GM10847 (cell line): ENCODE results near the gene USP9X.

Source experiments
- POLR2A ChIP-seq: IDR thresholded peaks from 2 replicates; pipeline ENCODE4 v1.6.1; 2011; ENCODE audit not compliant: insufficient read length; ENCODE audit errors: extremely low read depth

Gene USP9X, protein sequence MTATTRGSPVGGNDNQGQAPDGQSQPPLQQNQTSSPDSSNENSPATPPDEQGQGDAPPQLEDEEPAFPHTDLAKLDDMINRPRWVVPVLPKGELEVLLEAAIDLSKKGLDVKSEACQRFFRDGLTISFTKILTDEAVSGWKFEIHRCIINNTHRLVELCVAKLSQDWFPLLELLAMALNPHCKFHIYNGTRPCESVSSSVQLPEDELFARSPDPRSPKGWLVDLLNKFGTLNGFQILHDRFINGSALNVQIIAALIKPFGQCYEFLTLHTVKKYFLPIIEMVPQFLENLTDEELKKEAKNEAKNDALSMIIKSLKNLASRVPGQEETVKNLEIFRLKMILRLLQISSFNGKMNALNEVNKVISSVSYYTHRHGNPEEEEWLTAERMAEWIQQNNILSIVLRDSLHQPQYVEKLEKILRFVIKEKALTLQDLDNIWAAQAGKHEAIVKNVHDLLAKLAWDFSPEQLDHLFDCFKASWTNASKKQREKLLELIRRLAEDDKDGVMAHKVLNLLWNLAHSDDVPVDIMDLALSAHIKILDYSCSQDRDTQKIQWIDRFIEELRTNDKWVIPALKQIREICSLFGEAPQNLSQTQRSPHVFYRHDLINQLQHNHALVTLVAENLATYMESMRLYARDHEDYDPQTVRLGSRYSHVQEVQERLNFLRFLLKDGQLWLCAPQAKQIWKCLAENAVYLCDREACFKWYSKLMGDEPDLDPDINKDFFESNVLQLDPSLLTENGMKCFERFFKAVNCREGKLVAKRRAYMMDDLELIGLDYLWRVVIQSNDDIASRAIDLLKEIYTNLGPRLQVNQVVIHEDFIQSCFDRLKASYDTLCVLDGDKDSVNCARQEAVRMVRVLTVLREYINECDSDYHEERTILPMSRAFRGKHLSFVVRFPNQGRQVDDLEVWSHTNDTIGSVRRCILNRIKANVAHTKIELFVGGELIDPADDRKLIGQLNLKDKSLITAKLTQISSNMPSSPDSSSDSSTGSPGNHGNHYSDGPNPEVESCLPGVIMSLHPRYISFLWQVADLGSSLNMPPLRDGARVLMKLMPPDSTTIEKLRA (N-terminal part only)

GRCh38 chrX:41084893-41085511, at the start of gene USP9X:
Gene USP9X, plus strand, starts transcription at chrX:41085445. Its CDS starts 38,184 bp downstream, at chrX:41123629.
- peak; percentile 55 for TF ChIP-seq POLR2A

- no peak for TF ChIP-seq POLR2A
These were observed 49.7 kb upstream of the USP9X start for GRCh38 chrX:41035582-41035981.

DNA sequence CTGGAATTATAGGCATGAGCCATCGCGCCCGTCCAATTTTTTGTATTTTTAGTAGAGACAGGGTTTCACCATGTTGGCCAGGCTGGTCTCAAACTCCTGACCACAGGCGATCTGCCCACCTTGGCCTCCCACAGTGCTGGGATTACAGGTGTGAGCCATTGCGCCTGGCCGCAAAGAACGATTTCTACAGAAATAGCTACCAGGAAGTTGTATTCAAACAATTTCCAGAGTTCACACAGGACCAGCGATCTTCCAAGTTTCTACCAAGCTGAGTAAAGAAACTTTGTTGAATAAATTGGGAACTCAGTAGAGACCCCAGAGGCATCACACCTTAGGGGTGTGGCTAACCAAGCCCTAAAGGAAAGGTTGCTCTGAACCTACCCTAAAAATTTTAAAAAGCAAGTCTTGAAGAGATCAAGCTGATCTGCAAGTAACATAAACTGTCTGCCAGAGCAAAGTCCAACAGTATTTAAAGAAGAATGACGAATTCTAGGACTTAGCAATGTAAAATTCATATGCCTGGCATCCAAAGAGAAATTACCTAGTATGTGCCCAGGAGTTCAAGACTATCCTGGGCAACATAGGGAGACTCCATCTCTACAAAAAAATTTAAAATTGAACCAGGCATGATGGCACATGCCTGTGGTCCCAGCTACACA, 48.4 kb upstream of the USP9X start:
- no peak for TF ChIP-seq POLR2A

GRCh38 chrX:41043196-41043595, 42.0 kb upstream of the USP9X start:
- TF ChIP-seq POLR2A: no peak

DNA sequence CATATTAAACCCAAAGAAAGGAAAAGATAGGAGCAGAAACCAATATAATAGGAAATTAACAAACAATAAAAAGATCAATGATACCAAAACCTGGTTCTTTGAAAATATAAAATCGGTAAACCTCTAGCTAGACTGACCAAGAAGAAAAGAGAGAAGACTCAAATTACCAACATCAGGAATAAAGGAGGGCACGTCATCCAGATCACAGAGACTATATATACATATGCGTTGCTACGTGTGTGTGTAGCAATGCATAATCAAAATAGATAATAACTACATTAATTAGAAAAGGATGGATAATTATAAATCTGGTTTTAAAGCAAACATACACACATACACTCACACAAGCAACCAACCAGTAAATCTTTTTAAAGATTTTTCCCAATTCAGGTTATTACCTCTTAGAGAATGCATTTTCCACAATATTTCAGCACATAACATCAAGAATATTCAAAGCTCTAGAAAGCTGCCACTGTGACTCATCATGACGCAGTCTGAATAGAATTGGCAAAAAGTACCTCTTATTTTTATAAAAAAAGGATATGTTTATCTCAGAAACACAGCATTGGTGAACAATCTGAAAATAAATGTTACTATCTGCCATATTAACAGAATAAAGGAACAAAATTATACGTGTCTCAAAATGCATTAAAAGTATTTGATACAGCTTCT, 41.4 kb upstream of the USP9X start:
- TF ChIP-seq POLR2A: no peak

DNA sequence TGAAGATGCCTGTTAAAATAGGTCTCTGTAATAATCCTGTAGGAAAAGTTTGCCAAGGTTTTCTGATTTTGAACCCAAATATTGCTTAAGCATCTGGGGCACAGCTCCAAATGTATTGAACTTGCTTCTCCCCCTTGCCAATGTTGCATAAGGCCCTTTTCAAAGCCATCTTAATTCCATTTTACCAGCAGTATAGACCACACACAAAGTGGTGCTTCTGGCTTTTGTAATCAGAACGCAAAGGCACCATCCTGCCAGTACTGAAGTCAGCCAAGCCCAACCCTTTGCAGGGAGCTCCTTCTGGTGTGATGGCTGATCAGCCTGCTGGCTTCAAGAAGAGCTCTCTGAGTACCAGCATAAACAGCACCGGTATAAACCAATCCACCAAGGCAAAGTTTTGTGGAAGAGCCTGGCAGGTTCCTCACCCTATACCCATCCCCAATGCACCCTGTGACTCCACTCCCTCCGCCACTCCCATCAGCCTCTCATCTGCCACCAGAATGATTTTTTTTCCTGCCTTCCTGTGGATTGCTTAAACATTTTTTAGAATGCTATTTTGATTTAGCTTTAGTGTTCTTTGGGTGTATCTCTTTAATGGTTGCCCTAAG, 39.2 kb upstream of the USP9X start:
- no peak for TF ChIP-seq POLR2A

DNA sequence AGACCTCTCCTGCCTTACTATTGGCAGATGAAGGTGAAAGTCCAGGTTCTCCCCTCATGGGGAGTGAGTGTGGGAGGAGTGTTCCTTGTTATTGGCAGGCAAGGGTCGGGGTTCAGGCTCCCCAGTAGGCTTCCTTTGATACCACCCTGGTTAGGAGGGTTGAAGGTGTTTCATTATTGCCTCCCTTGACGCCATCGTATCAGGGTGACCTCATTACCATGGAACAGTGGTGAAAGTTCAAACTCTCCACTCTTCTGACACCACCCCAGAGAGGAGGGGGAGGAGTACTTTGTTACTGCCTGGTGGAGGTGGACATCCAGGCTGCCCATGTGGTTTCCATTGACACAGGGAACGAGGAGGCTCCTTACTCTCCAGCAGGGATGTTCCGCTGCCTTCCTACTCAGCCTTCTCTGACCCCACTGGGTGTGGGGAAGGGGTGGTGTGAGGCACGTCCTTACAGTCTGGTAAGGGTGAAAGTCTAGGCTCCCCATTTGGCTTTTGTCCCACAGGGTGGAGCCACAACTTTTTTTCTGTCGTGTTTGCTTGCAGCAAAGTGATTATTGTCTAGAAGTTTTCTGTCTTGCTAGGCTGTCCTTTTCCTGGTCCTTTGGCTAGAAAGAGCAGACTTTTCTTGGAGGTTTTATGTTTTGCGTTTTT, 37.2 kb upstream of the USP9X start:
- no peak for TF ChIP-seq POLR2A

DNA sequence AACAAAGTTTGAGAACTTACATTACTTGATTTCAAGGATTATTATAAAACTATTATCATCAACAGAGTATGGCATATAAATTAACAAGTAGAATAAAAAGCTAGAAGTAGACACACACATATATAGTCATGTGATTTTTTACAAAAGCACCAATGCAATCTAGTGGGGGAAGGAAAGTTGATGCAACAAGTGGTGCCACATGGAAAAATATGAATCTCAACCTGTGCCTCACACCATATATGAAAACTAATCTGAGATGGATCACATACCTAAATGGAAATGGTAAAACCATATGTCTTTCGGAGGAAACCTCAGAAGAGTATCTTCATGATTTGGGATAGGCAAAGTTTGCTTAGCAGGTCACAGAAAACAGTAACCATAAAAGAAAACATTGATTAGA, 34.9 kb upstream of the USP9X start:
- TF ChIP-seq POLR2A: no peak

DNA sequence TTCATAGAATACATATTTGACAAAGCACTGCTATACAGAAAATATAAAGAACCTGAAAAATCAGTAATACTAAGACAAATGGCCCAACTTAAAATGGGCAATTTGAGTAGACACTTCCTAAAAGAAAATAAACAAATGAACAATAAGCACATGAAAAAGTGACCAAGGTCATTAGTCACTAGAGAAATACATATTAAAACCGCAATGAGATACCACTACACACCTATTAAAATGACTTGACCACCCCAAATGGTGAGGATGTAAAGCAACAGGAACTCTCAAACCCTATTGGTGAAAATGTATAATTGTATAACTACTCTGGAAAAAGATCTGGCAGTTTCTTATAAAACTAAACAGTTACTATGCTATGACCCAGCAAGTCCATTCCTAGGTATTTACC, 34.0 kb upstream of the USP9X start:
- TF ChIP-seq POLR2A: no peak

GRCh38 chrX:41055740-41056139, 29.5 kb upstream of the USP9X start:
- no peak for TF ChIP-seq POLR2A

DNA sequence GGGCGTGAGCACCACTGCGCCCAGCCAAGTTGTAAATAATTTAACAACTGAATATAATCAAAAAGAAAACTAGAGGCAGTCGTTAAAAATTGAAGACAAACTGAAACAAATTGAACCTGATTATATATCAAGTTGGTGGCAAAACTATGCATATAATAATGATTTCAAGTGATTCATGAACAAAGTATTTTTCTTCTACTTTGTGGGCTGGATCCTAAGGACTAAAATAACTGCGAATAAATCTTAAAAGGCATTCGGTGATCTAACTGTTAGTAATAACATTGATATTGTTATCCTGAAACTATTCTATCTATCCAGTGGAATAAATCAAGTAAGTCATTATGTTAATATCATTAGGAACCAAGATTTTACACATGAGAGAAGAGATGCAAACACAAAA, 21.2 kb upstream of the USP9X start:
- TF ChIP-seq POLR2A: no peak

DNA sequence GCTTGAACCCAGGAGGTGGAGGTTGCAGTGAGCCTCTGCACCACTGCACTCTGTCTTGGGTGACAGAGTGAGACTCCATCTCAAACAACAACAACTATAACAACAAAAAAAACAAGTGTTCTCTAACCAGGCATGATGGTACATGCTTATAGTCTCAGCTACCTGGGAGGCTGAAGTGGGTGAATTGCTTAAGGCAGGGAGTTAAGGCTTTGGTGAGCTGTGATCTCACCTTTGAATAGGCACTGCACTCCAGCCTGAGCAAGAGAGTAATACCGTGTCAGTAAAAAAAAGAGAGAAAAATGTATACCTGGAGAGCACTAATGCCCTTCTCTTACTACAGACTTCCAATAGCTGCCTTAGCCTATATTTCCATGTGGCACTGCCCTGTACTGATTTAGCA, 18.9 kb upstream of the USP9X start:
- TF ChIP-seq POLR2A: no peak

- no peak for TF ChIP-seq POLR2A
These were observed 18.3 kb upstream of the USP9X start for GRCh38 chrX:41066969-41067368.
